GM08714 (cell line): ENCODE measurements around the gene FBXO31.

Source experiments
- H3K4me3 ChIP-seq: fragments of 200-500 bp; sonication (Bioruptor generic); 2 replicates; pipeline ENCODE4 v1.5.1; 2014; ENCODE audit warnings: mild to moderate bottlenecking, low read length, inconsistent platforms
- ZNF274 ChIP-seq: IDR thresholded peaks from 2 replicates; pipeline ENCODE4 v1.6.1; 2012; ENCODE audit warnings: mild to moderate bottlenecking, low read depth, low read length

Gene FBXO31

GRCh38 chr16:87417528-87417910 lies 33.9 kb upstream of the FBXO31 start:
- H3K4me3 ChIP-seq = no peak overlapping the region
- no peak for TF ChIP-seq ZNF274

GRCh38 chr16:87416826-87417527 lies 33.4 kb upstream of the FBXO31 start:
- TF ChIP-seq ZNF274 = no peak
- no peak overlapping the region for H3K4me3 ChIP-seq

- no peak for TF ChIP-seq ZNF274
- H3K4me3 ChIP-seq = no peak overlapping the region
Observed at GRCh38 chr16:87415441-87415840, 31.9 kb upstream of the FBXO31 start.

GRCh38 chr16:87414251-87414680 lies 30.7 kb upstream of the FBXO31 start:
- H3K4me3 ChIP-seq = no peak overlapping the region
- TF ChIP-seq ZNF274 = no peak

- no peak overlapping the region for H3K4me3 ChIP-seq
- no peak for TF ChIP-seq ZNF274
Observed at GRCh38 chr16:87412996-87413421, 29.4 kb upstream of the FBXO31 start.

GRCh38 chr16:87412371-87412995 lies 28.9 kb upstream of the FBXO31 start:
- no peak for TF ChIP-seq ZNF274

GRCh38 chr16:87411375-87412271 lies 28.0 kb upstream of the FBXO31 start:
- no peak for TF ChIP-seq ZNF274
- no peak overlapping the region for H3K4me3 ChIP-seq

More at GRCh38 chr16:87412371-87412995, 28.9 kb upstream of the FBXO31 start:
- H3K4me3 ChIP-seq = no peak overlapping the region

- no peak for TF ChIP-seq ZNF274
- no peak overlapping the region for H3K4me3 ChIP-seq
Observed at GRCh38 chr16:87410968-87411367, 27.4 kb upstream of the FBXO31 start.

GRCh38 chr16:87410530-87410929 lies 27.0 kb upstream of the FBXO31 start:
- no peak overlapping the region for H3K4me3 ChIP-seq
- no peak for TF ChIP-seq ZNF274

GRCh38 chr16:87409781-87410180 lies 26.2 kb upstream of the FBXO31 start:
- no peak for TF ChIP-seq ZNF274
- H3K4me3 ChIP-seq = no peak overlapping the region

- no peak overlapping the region for H3K4me3 ChIP-seq
- no peak for TF ChIP-seq ZNF274
Observed at GRCh38 chr16:87409153-87409552, 25.6 kb upstream of the FBXO31 start.

GRCh38 chr16:87407511-87408112 lies 24.0 kb upstream of the FBXO31 start:
- TF ChIP-seq ZNF274 = no peak
- H3K4me3 ChIP-seq = no peak overlapping the region

- H3K4me3 ChIP-seq = no peak overlapping the region
- no peak for TF ChIP-seq ZNF274
Observed at GRCh38 chr16:87406495-87407088, 23.0 kb upstream of the FBXO31 start.
